T-helper 2 cell treated with Interferon-gamma antibody and Interleukin-4, amounts not matched to agents 5 μg/mL and 100 μg/mL, for 36 hours (primary cell): ENCODE results near the gene HS1BP3.

Experiments
- DNase-seq: peaks from one replicate; pipeline ENCODE4 v3.0.0; 2021; ENCODE audit warnings: low spot score
- H3K27ac Mint-ChIP-seq: one replicate; pipeline ENCODE4 v1.8.0; 2021; ENCODE audit warnings: mild to moderate bottlenecking, mixed read lengths
- H3K27me3 Mint-ChIP-seq: one replicate; pipeline ENCODE4 v1.8.0; 2021; ENCODE audit warnings: low read depth, mixed read lengths
- H3K36me3 Mint-ChIP-seq: one replicate; pipeline ENCODE4 v1.8.0; 2021; ENCODE audit warnings: low read depth, mixed read lengths
- H3K4me1 Mint-ChIP-seq: one replicate; pipeline ENCODE4 v1.8.0; 2021; ENCODE audit warnings: low read depth, mixed read lengths
- H3K4me3 Mint-ChIP-seq: one replicate; pipeline ENCODE4 v1.8.0; 2022; ENCODE audit warnings: mild to moderate bottlenecking, moderate library complexity, mixed read lengths
- H3K9me3 Mint-ChIP-seq: one replicate; pipeline ENCODE4 v1.8.0; 2021; ENCODE audit warnings: mixed read lengths

The HS1BP3 gene

DNA sequence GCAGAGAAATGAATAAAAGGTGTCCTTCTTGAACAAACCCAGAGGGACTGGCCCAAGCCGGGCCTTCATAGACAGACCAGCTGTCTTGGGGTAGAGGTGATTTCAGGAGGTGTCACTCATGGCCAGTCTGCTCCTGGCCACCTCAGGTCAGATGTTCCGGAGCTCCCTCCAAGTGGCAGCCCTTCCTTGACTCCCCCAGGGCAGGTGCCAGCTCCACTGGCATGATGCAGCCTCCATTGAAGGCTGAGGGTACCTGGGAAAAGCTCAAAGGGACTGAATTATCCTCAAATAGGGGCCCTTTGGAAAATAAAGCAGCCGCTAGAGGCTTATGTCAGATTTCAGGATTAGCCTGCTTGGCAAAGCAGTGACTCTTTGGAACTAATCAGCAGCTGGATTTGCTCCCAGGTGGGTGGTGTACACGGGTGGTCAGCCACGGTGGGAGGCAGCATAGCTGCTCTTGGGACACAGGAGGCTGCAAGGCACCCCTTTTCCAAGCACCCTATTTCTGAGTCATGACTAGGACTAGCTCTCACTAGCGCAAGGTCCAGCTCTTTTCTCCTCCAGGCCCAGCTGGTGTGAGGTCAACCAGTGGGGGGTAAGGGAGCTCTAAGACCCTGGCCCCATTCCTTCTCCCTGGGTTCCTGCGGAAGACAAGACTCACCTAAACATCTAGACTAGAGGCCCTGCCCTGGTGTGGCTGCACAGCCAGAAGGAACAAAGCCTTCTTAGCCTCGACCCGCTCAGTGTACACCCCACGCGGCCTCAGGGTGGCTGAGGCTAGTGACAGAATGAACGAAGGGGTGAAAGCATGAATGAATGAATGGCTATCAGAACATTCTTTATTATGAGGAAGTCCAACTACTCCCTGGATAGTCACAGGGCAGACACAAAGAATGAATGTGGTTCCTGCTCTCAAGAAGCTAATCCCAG, 29.3 kb downstream of the HS1BP3 start:
- no peaks in the 10 kb centered on the region for H3K9me3 Mint-ChIP-seq
- no peaks in the 10 kb centered on the region for H3K27me3 Mint-ChIP-seq
- no peak for DNase-seq
- H3K4me3 Mint-ChIP-seq: no peak overlapping the region
- H3K27ac Mint-ChIP-seq: no peak overlapping the region
- H3K4me1 Mint-ChIP-seq: no peaks in the 10 kb centered on the region
- H3K36me3 Mint-ChIP-seq: peaks cover 3% of the 10 kb centered on the region

DNA sequence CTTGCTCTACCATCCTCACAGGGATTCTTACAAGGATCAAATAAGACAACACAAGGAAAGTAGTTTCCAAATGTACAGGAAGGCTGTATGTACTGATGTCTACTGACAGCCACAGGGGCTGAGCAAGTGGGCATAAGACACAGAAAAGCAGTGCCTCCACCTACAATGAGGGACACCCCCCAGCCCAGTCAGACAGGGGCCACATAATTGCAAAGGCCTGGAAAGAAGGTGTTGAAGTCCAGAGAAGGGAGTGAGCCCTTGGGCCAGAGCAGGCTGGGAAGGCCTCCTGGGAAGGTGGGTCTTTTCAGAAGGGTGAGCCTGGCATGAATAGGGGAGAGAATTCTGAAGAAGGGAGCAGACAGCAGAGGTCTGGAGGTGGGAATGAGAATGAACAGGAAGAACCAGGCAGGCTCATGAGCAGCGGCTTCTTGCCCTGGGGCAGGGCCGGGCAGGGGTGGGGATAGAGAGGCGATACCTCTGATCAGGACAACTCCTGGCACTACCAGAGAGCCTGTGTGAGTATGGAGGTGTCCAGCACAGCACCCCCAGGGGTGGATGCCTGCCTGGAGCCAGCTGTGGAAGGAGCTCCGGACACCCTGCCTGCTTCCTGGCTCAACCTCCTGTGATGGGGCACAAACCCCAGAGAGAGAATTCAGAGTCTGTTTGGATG, 30.1 kb downstream of the HS1BP3 start:
- peaks cover 3% of the 10 kb centered on the region for H3K36me3 Mint-ChIP-seq
- no peaks in the 10 kb centered on the region for H3K9me3 Mint-ChIP-seq
- H3K4me1 Mint-ChIP-seq: no peaks in the 10 kb centered on the region
- no peak overlapping the region for H3K27ac Mint-ChIP-seq
- H3K27me3 Mint-ChIP-seq: no peaks in the 10 kb centered on the region
- no peak for DNase-seq
- no peak overlapping the region for H3K4me3 Mint-ChIP-seq

DNA sequence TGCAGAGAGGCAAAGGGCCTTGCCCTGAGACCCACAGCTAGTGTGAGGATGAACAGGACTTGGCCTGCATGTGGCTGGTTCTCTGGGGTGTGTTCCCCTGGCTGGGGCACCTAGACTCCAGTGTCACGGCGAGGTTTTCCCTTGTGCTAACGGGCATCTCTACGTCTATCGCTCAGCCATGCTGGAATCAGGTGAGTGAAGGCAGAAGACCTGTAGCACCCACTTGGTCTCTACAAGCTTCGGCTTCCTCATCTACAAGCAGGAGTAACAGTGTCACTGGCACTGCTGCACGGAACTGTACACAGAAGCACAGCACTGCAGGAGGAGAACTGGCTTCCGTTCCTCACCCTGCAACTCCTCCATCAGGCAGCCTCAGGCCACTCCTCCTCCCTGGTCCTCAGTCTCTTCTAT, 30.6 kb downstream of the HS1BP3 start:
- H3K36me3 Mint-ChIP-seq: peaks cover 3% of the 10 kb centered on the region
- H3K27me3 Mint-ChIP-seq: no peaks in the 10 kb centered on the region
- no peak for DNase-seq
- H3K4me1 Mint-ChIP-seq: no peaks in the 10 kb centered on the region
- no peaks in the 10 kb centered on the region for H3K9me3 Mint-ChIP-seq
- H3K4me3 Mint-ChIP-seq: no peak overlapping the region
- H3K27ac Mint-ChIP-seq: no peak overlapping the region

DNA sequence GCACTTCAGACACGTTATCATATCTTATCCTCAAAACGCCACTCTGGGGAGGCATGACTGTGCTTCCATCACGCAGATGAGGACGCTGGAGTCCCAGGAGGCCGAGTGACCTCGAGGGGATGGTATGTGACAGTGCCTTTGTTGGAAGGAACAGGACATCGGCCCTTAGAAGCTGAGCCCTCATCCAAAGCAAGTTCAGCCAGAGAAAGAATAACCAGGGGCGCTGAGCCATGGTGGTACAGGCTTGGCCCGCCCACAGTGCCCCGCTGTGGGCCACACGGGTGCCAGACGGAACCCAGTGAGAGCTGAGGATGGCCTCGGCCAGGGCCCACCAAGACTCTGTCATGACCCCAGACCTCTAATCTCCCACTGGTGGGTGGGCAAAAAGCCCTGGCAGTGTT, 31.3 kb downstream of the HS1BP3 start:
- no peaks in the 10 kb centered on the region for H3K27me3 Mint-ChIP-seq
- H3K36me3 Mint-ChIP-seq: peaks cover 3% of the 10 kb centered on the region
- no peak overlapping the region for H3K27ac Mint-ChIP-seq
- H3K4me1 Mint-ChIP-seq: no peaks in the 10 kb centered on the region
- no peaks in the 10 kb centered on the region for H3K9me3 Mint-ChIP-seq
- no peak for DNase-seq
- no peak overlapping the region for H3K4me3 Mint-ChIP-seq

DNA sequence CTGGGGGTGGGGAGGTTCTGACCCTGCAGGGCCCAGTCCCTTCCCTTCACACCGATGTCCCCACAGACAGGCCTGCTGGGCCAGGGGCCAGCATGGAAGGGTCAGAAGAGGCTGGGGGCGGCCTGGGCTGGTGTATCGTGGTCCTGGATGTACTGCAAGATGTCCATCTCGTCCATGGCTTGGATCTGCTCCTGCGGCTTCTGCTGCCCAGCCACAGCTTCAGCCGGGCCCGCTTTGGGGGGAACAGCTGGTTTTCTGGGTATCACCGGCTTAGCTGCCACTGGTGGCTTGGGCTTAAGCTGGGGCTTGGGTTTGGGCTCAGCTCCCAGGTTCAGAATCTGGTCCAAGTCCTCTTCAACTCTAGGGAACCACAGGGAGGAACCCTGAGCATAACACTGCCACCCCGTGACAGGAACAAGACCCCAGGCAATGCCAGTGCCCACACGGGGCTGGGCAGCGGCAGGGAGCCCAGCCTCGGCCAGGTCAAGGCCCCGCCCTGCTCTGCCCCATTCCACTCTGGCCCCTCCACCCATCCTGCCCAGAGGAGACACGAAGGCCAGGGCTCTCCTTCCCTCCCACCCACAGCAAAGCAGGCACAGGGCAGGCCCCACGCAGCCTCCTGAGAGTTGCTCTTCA, 31.9 kb downstream of the HS1BP3 start:
- H3K4me1 Mint-ChIP-seq: no peaks in the 10 kb centered on the region
- no peak overlapping the region for H3K27ac Mint-ChIP-seq
- no peaks in the 10 kb centered on the region for H3K27me3 Mint-ChIP-seq
- H3K36me3 Mint-ChIP-seq: peaks cover 3% of the 10 kb centered on the region
- DNase-seq: no peak
- no peaks in the 10 kb centered on the region for H3K9me3 Mint-ChIP-seq
- no peak overlapping the region for H3K4me3 Mint-ChIP-seq

DNA sequence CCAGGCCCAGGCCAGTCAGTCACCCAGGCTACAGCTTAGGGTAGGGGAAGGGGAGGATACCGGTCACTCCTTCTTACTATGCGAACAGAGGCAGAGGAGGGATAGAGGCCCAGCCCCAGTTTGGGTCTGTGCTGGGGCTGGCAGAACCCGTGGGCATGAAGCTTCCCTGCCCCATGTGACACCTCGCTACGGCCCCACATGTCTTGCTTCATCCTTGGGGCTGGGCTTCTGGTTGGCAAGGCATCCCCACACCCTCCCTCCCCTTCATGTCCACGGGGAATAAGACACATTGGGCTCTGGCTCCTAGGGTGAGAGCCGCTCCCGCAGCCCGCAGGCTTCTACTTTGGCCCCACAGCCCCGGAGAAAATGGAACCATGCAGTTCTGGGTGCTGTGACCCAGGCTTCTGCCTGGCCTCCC, 32.4 kb downstream of the HS1BP3 start:
- Mint-ChIP-seq H3K9me3 (no peaks in the 10 kb centered on the region), H3K36me3 (peaks cover 3% of the 10 kb centered on the region), H3K4me3 (no peak overlapping the region), H3K27me3 (no peaks in the 10 kb centered on the region), H3K4me1 (no peaks in the 10 kb centered on the region), H3K27ac (no peak overlapping the region)
- no peak for DNase-seq

DNA sequence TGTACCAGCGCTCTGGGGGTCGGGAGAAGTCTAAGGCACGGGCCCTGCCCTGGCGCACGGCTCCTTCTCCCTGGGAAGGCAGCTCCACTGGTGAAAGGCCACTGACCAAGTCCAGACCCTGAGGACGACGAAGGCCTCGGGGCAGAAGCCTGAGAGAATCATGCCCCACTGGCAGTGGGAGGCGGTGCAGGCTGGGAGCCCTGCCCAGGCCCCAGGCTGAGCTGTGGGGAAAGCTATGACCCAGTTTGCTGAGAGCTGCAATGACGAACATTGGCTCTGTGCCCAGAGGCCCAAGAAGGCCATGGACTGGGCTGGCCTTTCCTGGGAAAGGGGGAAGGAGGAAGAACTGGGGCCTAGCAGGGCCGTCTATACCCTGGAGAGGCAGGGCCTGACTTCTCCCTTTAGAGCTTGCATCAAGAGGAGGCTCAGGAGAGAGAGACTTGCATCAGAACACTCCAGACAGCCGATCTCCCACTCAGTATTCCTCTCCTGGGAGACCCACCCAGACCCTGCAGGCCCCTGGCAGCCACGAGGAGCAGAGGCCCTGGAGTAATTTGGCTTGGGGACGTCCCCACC, 32.9 kb downstream of the HS1BP3 start:
- no peak for DNase-seq
- no peaks in the 10 kb centered on the region for H3K9me3 Mint-ChIP-seq
- H3K36me3 Mint-ChIP-seq: peaks cover 2% of the 10 kb centered on the region
- H3K27ac Mint-ChIP-seq: no peak overlapping the region
- no peaks in the 10 kb centered on the region for H3K27me3 Mint-ChIP-seq
- H3K4me1 Mint-ChIP-seq: no peaks in the 10 kb centered on the region
- H3K4me3 Mint-ChIP-seq: no peak overlapping the region

DNA sequence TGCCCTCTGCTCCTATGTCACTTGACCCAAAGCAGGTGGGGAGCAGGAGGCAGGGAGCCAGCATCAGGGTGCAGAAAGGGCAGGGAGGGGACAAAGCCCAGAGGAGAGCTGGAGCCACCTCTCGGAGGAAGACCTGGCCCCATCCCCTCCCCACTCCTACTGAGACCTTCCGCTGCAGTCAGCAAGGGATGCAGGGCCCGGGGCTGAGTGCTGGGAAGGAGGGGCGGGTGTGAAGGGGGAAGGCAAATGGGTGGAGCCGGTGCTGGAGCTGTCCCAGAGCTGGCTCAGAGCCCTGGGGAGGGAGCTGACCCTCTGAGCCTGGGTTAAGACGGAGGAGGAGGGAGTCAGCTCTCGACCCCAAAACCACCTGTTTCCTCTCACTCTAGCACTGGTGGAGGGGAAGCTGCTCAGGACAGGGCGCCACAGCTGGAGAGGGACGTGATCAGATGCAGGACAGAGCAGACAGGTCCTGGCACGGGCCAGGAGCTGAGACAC, 33.8 kb downstream of the HS1BP3 start:
- no peaks in the 10 kb centered on the region for H3K4me1 Mint-ChIP-seq
- no peaks in the 10 kb centered on the region for H3K9me3 Mint-ChIP-seq
- H3K36me3 Mint-ChIP-seq: no peaks in the 10 kb centered on the region
- H3K27me3 Mint-ChIP-seq: no peaks in the 10 kb centered on the region
- H3K27ac Mint-ChIP-seq: no peak overlapping the region
- no peak overlapping the region for H3K4me3 Mint-ChIP-seq
- DNase-seq: no peak

DNA sequence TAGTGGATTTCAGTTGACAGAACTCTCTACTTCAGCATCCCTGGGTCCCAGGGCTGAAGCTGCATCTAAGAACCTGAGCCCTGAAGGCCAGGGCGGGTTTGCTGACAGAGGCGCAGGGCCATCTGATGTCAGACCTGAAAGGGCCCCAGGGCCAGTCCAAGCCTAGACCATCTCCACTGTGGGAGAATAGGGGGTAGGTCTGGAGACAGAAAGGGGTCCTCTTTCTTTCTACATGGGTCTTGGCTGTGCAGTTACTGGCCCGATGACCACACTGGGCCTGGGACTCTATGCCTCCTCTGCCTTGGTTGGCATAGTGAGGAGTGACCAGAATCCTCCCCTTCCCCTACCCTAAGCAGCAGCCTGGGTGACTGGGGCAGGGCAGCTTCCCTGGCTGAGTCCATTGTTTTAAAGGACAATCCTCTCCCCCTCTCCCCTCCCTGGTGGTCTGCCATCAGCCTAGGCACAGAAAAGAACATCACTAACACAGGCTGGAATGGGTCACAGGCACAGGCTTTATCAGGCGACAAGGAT, 34.5 kb downstream of the HS1BP3 start:
- Mint-ChIP-seq H3K4me1 (no peaks in the 10 kb centered on the region), H3K4me3 (no peak overlapping the region), H3K9me3 (no peaks in the 10 kb centered on the region), H3K27me3 (no peaks in the 10 kb centered on the region), H3K36me3 (no peaks in the 10 kb centered on the region), H3K27ac (no peak overlapping the region)
- no peak for DNase-seq

DNA sequence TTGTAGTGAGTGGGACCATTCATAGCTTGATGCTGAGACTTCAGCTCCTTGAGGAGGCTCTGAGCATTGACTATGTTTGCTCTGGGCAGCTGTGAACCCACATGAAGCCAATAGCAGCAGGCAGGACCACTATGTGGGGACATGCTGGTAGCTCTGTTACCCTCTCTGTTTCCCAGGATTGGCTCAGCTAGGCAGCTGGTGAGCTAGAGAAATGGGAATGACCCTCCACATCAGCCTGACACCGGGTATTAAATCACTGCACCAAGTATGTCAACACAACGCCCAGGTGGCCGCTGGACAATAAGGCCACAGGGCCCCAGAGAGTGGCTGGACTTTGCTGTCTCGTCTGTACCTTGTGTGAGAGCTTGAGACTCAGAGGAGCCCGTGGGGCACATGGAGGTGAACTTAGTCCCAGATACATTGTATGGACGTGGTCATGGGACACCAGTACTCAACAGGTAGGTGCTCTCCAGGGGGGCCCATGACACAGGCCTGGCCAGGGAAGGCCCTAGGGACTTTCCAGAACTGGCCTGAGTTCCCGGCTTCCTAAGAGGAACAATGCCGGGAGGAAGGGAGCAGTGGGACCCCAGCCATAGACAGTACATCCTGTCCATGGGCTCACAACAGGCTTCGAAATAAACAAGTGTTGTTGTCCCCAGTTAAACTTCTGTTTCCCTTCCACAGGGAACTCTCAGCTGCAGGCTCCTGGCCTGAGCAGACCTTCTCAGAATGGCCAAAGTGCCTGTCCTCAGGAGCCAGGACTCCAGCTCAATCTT, 35.2 kb downstream of the HS1BP3 start:
- H3K9me3 Mint-ChIP-seq: no peaks in the 10 kb centered on the region
- H3K27me3 Mint-ChIP-seq: no peaks in the 10 kb centered on the region
- DNase-seq: no peak
- H3K4me3 Mint-ChIP-seq: no peak overlapping the region
- H3K27ac Mint-ChIP-seq: no peak overlapping the region
- no peaks in the 10 kb centered on the region for H3K36me3 Mint-ChIP-seq
- H3K4me1 Mint-ChIP-seq: no peaks in the 10 kb centered on the region

DNA sequence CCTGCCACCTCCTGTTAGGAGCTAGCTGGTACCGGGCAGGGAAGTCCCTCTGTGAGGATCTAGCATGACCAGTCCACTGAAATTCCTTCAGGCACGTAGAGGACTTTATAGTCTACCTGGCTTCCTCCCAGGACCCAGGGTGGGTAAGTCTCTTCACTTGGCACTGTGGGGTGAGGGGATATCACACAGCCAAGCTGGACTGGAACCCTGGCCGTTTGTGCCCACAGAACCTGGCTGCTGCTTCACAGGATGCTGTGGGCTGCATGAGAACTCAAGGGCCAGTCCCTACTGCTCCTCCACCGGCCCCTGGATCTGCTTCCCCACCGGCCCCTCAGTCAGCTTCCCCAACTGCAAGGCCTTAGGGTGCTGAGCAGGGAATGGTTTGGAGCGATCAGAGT, 35.8 kb downstream of the HS1BP3 start:
- Mint-ChIP-seq H3K4me1 (no peaks in the 10 kb centered on the region), H3K27ac (no peak overlapping the region), H3K9me3 (no peaks in the 10 kb centered on the region), H3K36me3 (no peaks in the 10 kb centered on the region), H3K27me3 (no peaks in the 10 kb centered on the region), H3K4me3 (no peak overlapping the region)
- no peak for DNase-seq

DNA sequence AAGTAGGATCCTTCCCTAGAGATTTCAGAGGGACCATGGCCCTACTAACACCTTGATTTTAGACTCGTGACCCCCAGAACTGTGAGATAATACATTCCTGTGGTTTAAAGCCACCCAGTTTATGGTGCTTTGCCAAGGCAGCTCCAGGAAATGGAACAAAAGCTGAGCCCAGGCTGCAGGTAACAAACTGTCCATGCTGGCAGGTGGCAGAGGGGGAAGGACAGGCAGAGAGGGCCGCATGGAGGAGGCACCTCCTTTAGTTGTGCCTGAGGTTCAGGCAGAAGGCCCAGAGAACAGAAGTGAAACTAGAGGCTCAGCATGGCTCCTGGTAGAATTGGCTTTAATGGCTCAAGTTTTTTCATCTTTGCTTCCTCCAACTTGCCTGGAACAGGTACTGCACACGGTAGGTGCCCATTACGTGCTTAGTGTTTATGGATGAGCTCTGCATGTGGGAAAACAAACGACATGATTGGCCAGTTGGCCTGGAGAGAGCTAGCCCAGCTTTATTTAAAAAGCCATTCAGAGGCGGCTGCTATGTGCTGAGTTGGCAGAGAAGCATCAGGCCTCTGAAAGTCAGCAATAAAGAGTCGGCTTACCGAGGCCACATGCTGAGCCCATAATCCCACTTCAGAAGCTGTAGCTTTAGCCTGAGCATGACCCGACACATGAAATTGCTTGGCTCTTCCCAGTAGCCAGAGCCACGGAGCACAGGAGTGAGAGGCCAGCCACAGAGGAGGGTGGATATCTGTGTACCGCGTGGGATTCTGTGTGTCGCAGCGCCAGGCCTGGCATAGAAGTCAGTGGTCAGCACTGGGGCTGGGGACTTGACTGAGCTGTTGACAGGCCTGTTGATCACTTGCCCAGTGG, 36.5 kb downstream of the HS1BP3 start:
- no peaks in the 10 kb centered on the region for H3K4me1 Mint-ChIP-seq
- no peaks in the 10 kb centered on the region for H3K27me3 Mint-ChIP-seq
- no peaks in the 10 kb centered on the region for H3K36me3 Mint-ChIP-seq
- DNase-seq: no peak
- no peak overlapping the region for H3K4me3 Mint-ChIP-seq
- no peak overlapping the region for H3K27ac Mint-ChIP-seq
- H3K9me3 Mint-ChIP-seq: no peaks in the 10 kb centered on the region
